Kidney capillary endothelial cell (primary cell): ENCODE measurements around the gene IRS4.

Source experiments
- DNase-seq: peaks from one replicate; pipeline ENCODE4 v3.0.0-alpha.2; 2018; ENCODE audit warnings: low spot score

IRS4 gene

GRCh38 chrX:108736509-108737479 lies at the start of gene IRS4:
TSS of gene IRS4 (minus strand) at chrX:108736563.
- no peak for DNase-seq

- DNase-seq = no peak
These were observed 36.2 kb upstream of the IRS4 start for GRCh38 chrX:108772549-108772948.

GRCh38 chrX:108763559-108763958 lies 27.2 kb upstream of the IRS4 start:
- no peak for DNase-seq

- DNase-seq = no peak
These were observed 4.0 kb upstream of the IRS4 start for GRCh38 chrX:108740299-108740774.

GRCh38 chrX:108737754-108738153 lies 1.4 kb upstream of the IRS4 start:
- no peak for DNase-seq

- DNase-seq = peak; percentile 34
These were observed 469 bp downstream of the IRS4 start for GRCh38 chrX:108735679-108736508.

- DNase-seq = no peak
These were observed 1.2 kb downstream of the IRS4 start for GRCh38 chrX:108735091-108735678.

GRCh38 chrX:108734426-108734825 lies 1.9 kb downstream of the IRS4 start:
- DNase-seq = no peak

GRCh38 chrX:108732630-108733321 lies 3.6 kb downstream of the IRS4 start:
- no peak for DNase-seq

GRCh38 chrX:108731153-108731552 lies 5.2 kb downstream of the IRS4 start:
- DNase-seq = no peak

- DNase-seq = no peak
These were observed 9.6 kb downstream of the IRS4 start for GRCh38 chrX:108726748-108727147.

- DNase-seq = no peak
These were observed 13.8 kb downstream of the IRS4 start for GRCh38 chrX:108722561-108722960.

GRCh38 chrX:108712886-108713285 lies 23.5 kb downstream of the IRS4 start:
- no peak for DNase-seq

GRCh38 chrX:108704839-108705238 lies 31.5 kb downstream of the IRS4 start:
- DNase-seq = no peak

- DNase-seq = no peak
These were observed 33.8 kb downstream of the IRS4 start for GRCh38 chrX:108702530-108702929.

GRCh38 chrX:108701633-108702032 lies 34.7 kb downstream of the IRS4 start:
- no peak for DNase-seq

GRCh38 chrX:108699368-108699767 lies 37.0 kb downstream of the IRS4 start:
- DNase-seq = peak; percentile 30

- peak; percentile 7 for DNase-seq
These were observed 39.7 kb downstream of the IRS4 start for GRCh38 chrX:108696690-108697089.
